22Rv1 (cell line): ENCODE data around the gene BANP.

Source experiments
- ZFX ChIP-seq: fragments of 450-650 bp; IDR thresholded peaks from 2 replicates; pipeline ENCODE4 v1.6.1; 2017; ENCODE audit warnings: antibody characterized with exemption, borderline replicate concordance
- TF ChIP-seq, protein P1 (sequence below): fragments of 450-650 bp; IDR thresholded peaks from 2 replicates; pipeline ENCODE4 v1.5.1; 2017; ENCODE audit warnings: mild to moderate bottlenecking

DNA sequence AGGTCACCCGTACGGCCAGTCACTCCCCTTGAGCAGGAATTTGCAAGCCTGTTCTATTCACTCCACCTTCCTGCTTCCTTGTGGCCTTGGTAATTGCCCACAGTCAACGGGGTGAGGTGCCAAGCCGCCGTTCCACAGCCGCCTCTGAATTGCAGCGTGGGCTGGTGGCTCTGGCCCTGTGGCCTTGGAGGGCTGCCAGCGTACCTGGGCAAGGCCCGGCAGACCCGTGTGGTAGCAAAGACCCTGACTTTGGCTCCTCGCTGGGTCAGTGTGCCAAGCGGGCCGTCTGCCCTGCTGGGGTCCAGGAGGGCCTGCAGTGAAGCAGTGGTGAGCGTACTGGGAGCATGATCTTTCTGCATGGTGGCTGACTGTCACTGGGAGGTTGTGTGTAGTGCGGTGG, 3.6 kb downstream of the BANP start:
- TF ChIP-seq, protein P1, sequence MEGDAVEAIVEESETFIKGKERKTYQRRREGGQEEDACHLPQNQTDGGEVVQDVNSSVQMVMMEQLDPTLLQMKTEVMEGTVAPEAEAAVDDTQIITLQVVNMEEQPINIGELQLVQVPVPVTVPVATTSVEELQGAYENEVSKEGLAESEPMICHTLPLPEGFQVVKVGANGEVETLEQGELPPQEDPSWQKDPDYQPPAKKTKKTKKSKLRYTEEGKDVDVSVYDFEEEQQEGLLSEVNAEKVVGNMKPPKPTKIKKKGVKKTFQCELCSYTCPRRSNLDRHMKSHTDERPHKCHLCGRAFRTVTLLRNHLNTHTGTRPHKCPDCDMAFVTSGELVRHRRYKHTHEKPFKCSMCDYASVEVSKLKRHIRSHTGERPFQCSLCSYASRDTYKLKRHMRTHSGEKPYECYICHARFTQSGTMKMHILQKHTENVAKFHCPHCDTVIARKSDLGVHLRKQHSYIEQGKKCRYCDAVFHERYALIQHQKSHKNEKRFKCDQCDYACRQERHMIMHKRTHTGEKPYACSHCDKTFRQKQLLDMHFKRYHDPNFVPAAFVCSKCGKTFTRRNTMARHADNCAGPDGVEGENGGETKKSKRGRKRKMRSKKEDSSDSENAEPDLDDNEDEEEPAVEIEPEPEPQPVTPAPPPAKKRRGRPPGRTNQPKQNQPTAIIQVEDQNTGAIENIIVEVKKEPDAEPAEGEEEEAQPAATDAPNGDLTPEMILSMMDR = no peak
- TF ChIP-seq ZFX = no peak
